ENCODE data around the gene SP7.

GRCh38 chr12:53277981-53278380, 58.2 kb downstream of the SP7 start:
- TF ChIP-seq CTCF (conservative IDR thresholded peaks at IDR 0.05; ENCODE audit: low read length) (no peak), EZH2phosphoT487 (IDR thresholded peaks at IDR 0.05; ENCODE audit: borderline replicate concordance) (no peak)

Measured in Loucy (cell line).